Cortex of kidney (tissue), 1 donor: Measurements from ENCODE around the gene DHDH.

ENCODE experiments used
- DNase-seq: peaks from one replicate; lab custom pipeline; 2025; lab: John Stamatoyannopoulos, UW

Gene DHDH

DNA sequence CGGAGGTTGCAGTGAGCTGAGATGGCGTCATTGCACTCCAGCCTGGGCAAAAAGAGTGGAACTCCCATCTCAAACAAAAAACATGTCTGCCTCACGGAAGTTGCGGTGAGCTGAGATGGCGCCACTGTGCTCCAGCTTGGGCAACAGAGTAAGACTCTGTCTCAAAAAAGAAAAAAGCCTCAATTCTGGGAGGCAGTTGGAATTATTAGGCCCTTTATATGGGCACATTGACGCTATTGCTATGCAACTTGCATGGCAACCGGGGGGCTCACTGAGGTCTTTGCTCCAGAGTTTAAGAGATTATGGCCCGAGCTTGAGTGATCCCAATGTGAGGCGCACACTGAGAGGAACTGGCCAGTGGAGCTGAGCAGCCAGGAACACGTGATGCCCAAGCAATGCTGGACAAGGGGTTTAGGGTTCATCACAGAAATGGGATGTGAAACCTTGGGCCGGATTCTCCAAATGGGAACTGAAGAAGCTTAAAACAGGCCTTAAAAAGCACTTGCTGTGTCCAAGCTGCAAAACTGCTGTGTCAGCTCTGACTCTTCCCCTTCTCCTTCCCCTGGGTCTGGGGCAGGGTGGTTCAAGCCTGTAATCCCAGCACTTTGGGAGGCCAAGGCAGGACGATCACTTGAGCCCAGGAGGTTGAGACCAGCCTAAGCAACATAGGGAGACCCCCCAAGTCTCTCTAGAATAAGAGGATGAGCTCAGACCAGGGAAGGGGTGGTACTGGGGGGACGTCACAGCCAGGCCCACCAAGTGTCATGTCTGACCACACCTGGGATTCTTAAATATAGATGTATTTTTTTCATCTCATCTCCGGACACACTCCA lies 34.1 kb downstream of the DHDH start:
- no peak for DNase-seq

DNA sequence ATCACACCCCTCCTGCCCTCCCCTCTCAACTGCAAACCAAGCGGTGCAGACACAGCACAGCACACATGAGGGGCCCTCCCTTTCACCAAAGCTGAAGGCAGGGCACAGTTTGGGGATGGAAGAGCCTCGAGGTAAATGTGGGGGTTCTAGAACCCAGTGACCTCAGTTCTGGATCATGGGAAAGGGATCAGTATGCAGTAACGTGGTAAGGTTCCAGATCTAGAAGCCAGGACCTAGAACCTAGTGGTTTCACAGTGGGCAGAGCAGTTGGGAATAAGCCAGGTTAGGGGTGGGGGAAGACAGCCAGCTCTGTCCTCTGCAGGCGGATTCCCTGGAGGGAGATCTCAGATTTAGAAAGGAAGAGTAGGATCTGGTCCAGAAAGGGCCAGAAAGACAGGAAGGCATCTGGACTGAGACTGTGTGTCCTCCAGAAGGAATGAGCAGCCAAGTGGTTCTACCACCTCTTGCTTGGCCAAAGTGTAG lies 34.7 kb downstream of the DHDH start:
- DNase-seq = no peak

DNA sequence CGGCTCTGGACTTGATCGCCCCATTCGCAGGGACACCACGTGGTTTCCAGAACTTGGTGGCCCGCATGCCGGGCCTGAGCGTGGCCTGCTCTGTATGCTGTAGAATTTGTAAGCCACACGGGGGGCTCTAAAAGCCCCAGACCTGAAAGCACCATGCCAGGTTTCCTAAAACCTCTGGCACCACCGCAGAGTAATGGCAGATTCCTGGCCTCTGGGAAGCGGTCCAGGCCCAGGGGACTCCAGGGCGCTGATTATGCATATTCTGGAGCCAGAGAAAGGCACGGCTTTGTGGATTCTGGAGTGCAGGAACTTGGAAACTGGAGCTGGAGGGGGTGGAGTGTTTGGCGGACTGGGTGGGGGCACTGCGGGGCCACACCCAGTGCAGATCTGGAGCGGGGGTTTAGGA lies 35.3 kb downstream of the DHDH start:
- DNase-seq = no peak

DNA sequence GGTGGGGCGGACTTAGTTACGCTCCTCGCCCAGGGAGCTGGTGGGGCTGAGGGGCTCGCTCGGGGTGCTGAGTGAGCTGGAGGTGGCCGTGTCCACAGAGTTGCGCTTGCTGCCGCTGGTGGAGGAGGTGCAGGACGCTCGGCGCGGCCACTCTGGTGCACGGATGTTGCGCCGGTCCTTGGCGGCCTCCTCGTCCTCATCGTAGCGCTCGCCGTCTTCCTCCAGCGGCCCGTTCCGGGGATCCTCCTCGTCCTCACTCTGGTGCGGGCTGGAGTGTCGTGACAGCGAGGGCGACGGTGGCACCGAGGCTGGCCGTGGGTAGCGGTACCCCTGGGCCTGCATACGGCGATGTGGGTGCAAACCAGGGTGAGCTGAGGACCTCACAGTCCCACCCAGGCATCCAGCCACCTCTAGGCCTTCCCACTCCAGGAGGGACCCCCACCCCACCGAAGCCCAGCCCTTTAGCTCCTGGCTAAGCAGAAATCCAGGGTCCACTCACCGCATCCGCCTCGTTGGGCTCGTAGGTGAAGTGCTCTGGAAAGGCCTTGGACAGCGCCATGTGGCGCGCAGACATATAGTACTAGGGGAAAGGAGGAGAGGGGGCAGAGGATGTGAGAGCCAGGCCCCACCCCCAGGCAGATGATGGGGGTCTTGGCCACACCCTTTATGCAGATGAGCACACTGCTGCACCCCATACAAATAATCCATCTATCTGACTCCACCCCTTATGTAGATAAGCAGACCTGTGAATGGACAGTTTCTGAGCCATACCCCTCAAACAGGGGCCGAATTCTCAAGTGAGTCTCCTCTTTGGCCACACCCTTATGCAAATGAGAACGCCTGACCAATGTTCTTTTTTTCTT lies 36.0 kb downstream of the DHDH start:
- no peak for DNase-seq

DNA sequence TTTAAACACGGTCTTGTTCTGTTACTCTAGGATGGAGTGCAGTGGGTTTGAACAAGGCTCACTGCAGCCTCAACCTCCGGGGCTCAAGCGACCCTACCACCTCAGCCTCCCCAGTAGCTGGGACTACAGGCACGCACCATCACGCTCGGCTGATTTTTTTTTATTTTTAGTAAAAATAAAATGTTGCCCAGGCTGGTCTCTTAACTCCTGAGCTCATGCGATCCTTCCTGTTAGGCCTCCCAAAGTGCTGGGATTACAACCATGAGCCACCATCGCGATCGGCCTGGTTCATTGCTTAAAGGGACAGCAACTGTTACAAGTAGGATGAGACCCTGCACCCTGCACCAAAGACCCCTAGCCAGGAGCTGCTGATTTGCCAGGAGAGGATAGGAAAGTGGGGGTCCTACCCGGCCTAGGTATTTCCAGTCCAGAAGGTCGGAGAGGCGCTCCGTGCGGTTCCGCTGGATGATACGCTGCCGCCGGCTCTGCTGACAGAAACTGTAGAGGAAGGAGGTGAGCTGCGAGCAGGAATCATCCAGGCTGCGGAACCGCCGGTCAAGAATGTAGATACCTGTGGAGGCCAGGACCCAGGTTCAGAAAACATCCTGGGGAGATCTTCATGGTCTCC lies 36.8 kb downstream of the DHDH start:
- DNase-seq = no peak

DNA sequence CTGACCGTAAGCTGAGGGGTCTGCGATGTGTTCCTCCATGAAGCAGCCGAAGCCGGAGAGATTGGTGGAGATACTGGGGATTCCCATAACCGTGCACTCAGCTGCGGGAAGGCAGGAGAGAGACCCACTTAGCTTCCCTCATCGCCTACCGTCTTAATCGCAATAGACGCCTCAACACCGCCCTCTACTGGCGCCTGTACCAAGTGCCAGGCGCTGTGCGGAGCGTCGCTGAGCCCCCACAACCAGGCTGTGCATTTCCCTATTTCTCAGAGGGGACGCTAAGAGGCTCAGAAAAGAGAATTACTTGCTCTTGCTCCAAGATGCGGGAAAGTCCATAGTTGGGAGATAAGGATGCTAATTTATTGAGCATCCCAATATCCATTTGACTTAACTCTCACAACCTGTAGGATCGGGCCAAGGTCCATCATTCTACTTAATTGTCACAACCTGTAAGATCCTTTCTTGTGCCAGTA lies 37.5 kb downstream of the DHDH start:
- DNase-seq = no peak

DNA sequence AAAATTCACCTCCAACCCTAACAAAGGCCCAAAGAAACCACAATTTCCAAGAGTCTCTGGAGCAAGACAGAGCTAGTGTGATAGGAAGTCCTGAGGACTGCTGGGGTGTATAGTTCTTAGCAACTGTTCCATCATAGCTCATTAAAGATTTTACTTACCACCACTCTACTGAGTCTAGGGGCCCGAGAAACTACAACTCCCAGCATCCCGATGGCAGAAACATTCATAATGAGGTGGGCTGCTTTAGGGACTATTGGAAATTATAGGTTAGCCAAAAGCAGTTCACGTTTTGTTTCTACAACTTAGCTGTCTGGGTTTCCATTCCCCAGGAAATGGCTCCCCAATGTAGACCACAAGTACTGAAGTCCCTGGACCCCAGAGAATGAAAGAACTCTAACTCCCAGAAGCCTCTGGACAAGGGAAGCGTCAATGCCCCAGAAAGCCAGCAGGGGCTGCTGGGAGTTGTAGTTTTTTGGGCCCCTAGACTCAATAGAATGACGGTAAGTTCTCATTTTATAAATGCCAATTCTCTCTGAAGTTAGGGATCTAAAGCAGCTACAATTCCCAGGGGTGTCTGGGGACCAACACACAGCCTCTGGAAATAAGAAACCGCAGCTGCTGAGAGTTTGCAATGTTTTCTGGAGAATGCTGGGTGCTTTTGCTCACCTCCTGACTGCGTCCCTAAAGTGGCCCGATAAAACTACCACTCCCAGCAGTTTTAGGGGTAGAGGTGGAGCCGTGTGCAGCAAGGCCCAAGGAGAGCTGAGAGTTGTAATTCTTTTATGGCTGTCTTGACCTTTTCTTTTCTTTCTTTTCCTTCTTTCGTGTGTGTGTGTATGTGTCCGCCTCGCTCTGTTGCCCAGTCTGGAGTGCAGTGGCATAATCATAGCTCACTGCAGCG lies 42.7 kb downstream of the DHDH start:
- no peak for DNase-seq

DNA sequence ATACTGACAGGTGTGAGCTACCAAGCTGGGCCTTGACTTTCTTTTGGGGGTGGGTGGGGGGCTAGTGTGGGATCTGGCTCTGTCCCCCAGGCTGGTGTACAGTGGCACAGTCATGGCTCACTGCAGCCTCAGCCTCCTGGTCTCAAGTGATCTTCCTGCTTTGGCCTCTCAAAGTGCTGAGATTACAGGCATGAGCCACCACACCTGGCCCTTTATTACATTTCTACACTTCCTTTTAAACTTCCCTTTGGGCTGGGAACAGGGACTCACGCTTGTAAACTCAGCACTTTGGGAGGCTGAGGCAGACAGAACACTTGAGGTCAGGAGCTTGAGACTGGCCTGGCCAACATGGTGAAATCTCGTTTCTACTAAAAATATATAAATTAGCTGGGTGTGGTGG lies 43.6 kb downstream of the DHDH start:
- DNase-seq = no peak

DNA sequence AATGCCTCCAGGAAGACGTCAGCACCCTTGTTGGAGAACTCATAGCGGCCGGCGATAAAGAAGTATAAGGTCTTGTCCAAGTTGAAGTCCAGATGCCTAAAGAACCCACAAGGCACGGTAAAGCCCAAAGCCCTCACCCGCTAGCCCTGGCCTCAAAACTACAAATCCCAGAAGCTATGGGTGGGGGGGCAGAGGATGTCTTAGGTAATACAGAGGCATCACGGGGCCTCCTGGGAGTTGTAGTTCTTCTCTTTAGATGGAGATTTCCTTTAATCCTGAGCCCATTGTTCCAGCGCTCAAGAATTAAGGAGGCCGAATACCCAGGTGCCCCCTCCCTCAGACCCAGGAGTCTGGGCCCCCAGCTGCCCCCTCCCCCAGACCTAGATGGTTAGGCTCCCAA lies 48.8 kb downstream of the DHDH start:
- no peak for DNase-seq

DNA sequence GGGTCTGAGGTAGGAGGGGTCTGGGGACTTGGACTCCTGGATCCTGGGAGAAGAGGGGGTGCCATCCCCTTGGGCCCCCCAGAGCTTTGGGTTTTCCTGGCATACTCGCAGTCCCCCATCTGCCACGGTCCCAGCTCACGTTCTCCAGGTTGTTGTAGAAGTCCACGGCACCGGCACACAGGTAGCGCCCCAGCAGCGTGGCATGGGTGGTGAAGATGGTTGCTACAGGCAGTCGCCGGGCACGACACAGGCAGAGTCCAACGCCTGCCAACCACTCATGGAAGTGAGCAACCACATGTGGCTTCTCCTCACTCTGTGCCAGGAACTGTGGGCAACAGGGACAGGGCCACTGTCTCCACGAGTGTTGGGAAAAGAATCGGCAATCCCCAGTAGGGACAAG lies 52.2 kb downstream of the DHDH start:
- no peak for DNase-seq

DNA sequence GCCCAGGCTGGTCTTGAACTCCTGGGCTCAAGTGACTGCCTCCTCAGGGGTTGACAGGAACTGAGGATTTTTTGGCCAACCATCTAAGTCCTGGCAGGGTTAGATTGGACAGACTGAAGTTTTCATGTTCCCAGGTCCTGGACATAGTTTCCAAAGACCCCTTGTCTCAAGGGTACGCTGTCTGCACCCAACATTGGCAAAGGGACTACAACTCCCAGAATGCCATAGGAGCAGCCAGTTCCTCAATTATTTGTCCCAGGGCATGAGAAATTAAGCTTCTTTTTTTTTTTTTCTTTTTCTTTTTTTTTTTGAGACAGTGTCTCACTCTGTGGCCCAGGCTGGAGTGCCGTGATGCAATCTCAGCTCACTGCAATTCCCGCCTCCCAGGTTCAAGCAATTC lies 52.7 kb downstream of the DHDH start:
- DNase-seq = no peak

DNA sequence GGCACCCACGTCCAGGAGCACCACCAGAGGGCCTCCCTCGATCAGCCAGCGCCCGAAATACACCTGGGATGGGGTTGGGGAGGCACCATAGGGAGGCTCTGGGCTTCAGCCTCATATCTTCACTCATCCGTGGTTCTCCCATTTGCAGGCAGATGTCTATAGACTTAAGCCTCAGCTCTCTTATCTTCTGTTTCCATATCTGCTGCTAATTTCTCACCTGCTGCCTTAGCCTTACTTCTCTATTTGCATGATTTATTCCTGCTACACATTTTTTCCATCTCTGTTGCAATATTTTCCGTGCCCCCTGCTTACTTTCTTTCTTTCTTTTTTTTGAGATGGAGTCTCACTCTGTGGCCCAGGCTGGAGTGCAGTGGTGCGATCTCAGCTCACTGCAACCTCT lies 53.8 kb downstream of the DHDH start:
- DNase-seq = no peak

DNA sequence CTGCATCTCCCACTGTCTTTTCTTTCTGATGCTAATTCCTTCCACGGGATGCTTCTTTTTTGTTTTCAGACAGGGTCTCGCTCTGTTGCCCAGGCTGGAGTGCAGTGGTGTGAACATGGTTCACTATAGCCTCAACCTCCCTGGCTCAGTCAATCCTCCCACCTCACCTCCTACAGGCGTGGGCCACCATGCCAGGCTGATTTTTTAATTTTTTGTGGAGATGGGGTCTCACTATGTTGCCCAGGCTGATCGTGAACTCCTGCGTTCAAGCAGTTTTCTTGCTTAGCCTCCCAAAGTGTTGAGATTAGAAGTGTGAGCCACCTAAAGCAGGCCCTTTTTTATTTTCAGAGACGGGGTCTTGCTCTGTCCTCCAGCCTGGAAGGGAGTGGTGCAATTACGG lies 54.8 kb downstream of the DHDH start:
- DNase-seq = no peak

DNA sequence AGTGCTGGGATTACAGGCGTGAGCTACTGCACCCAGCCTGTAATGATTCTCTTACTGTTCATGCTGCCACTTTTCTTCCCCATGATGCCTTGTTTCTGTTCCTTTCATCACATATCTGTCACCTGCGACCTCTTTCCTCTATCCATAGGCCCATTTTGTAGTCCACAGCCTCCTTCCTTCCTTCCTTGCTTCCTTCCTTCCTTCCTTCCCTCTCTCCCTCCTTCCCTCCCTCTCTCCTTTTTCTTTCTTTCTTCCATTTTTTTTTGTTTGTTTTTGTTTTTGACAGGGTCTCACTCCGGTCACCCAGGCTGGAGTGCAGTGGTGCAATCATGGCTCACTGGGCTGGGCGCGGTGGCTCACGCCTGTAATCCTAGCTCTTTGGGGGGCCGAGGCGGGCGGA lies 55.4 kb downstream of the DHDH start:
- DNase-seq = no peak

DNA sequence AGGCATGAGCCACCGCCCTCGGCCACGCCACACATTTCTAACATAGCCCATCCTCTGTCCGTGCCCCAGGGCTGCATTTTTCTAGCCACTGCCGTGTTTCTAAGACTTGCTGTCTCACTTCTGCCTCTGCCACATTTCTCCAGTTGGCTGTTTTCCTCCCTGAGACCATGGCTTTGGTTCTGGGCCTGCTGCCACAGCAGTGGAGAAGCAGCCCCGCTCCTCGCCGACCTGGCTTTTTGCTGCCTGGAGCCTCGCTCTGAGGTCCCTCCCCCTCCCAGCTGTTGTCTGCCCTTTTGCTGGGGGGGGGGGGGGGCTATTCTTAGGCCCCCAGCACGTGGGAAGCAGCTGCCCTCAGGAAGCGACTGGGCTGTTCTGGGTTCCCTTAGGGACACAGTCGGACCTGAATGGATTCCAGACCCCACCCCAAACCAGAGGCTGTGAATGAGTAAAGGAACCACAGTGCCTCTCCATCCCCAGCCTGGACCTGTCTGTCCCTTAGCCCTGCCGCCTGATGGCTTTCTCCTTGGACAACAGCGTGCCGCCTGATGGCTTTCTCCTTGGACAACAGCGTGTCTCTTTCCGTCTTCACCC lies 56.3 kb downstream of the DHDH start:
- DNase-seq = no peak

DNA sequence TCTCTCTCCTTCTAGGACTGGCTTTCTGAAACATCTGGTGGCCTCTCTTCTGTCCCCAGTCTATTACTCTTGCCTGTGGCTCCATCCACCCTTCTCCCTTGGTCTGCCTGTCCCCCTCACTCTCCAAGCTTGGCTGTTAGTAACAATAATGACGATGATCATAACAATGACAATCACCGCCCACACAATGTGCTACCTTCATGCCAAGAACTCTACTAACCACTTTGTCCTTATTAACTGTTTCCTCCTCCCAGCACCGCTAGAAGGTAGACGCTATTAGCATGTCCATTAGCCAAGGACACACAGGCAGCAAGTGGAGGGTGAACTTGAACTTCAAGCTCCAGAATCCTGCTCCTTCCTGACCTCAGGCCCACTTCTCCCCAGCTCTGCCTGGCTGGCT lies 56.9 kb downstream of the DHDH start:
- DNase-seq = no peak

DNA sequence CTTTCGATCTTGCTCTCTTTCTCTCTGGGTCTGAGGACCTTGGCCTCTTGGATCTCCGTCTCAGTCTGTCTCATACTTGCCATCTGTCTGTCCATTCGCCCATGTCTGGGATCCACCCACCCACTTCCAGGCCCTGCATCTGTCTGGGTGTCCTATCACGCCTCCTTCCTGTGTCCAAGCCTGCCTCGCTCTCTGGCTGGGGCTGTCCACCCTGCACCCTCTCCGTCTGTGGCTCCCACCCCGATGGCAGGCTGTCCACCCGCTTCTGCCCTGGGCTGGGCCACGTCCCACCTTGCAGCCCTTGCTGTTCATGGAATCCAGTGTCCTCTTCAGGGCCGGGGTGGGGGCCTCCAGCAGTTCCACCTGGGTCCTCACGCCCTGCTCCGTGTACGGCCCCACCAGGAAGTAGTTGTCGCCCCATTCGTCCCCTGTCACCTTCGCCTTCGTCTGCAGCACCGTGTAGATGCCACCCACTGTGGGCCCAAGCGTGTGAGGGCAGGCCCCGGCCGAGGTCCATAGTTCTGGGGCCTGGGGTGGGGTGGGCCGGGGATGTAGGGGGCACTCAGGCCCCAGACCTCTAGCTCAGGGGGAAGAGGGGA lies 57.6 kb downstream of the DHDH start:
- no peak for DNase-seq

DNA sequence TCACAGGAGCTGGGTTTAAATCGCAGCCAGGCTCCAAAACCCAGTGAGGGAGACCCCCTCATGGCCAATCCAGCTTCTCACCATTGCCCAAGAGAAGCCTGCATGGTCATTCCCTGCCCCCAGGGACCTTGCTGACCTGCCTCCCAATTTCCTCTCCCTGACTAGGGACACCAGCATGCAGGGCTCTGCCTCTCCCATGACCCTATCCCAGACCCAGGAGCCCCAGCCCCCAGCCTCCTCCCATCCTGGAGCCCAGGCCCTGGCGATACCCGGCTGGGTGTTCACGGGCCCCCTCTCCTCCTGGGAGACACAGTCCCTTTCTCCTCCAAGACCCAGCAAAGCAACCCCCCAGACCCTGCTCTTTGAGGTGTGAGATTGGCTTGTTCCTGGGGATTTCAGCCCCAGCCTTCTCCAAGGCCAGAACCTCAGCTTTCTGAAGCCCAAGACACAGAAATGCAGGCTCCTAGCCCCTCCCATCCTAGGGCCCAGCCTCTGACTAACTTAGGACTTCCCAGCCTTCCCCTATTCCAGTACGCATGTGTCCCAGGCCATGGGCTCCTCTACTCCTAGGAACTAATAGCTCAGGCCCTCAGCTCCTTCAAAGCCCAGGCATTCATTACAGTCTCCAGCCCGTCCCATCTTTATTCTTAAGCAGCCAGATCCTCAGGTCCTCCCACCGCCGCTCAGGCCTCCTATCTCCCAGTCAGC lies 58.5 kb downstream of the DHDH start:
- DNase-seq = no peak

DNA sequence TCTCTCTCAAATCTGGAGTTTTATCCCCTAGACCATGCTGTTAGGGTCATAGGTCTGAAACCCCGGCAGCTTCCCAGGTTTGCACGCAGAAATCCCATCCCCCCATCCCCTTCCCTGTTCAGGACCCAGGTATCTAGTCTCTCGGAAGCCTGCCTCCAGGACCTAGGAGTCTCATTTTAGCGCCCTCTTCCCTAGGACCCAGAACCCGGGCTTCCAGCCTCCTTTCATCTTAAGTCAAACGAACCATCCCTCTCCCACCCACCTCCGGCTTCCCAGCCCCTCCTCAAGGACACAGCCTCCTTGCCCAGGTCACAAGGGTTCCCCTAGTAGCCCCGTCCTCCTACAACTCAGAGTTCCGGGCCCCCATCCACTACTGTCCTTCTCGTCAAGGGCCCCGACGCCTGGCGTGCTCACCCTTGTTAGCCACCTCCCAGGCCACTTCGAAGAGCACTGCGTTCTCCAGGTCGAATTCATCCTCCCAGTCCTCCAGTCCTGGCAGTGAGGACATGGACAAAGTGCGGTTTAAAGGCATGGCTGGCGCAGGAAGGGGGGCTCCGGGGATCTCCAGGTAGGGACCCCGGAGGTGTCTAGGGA lies 59.2 kb downstream of the DHDH start:
- no peak for DNase-seq
